ENCODE measurements around the gene PHEX. TPM values are rescaled to one million over a fixed set of nuclear protein-coding genes. Genes with fewer than 3 reads are reported as not detected.

PHEX gene
- total RNA-seq: 0.78 and 1.1 TPM in 2 replicates

DNA sequence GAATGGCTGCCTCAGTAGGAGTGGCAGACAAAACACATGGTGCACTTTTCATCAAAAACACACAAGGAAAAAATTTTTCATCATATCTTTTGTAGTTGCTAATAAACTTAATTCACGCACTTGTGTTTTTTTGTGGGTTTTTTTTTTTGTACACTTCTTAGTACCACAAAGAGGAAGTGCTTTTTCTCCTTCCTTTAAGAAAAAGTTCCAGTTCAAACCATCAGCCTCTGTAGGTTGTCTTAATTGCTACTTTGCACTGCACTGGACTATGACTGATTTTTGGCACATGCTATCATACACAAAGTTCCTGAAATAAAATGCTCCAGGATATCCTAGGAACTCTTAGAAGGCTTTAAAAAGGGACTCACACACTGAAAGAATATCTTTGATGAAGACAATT, at the start of gene PHEX:
TSS of gene PHEX (plus strand) at position 242 of the 400 bp plus-strand sequence. CDS start 681 bp downstream, outside the sequence.

DNA sequence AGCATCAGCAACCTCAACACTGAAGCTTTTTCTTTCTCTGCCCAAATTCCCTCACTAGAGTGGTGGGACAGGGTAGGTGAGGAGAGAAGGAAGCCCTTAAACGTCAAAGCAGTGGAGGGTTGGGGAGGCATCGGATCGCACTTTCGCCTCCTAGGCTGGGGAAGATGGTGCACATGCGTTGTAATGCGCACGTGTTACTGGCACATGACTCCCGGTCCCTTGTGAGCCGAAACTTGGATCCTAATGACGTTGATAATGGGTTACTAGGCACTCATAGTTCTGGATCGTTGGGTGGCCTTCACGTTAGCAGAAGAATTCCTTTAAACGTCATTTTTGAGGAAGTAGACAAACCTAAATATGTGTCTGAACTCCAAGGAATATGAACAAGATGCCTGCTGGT, 240.5 kb downstream of the PHEX start, which contains the start of gene CBLL2:
TSS of gene CBLL2 (plus strand) at position 301 of the 400 bp plus-strand sequence. CDS start at position 380, 79 bp downstream.

Other genes starting within 250 kb of the PHEX start
- 8.5 and 9.6 TPM in 2 replicates for gene MBTPS2, start 192.7 kb upstream of the PHEX start, total RNA-seq
- gene YY2, start 176.3 kb upstream of the PHEX start, total RNA-seq: 1.6 and 2.2 TPM in 2 replicates
- gene SMS, start 91.6 kb upstream of the PHEX start, total RNA-seq: 124 and 194 TPM in 2 replicates
- not detected in 2 replicates for gene CBLL2, start 240.6 kb downstream of the PHEX start, total RNA-seq

Data from subcutaneous preadipocyte (primary cell).